Effector memory CD8-positive, alpha-beta T cell (primary cell): ENCODE results near the gene MMS19.

Source experiments
- ATAC-seq: fragments of 150-1000 bp; cut with Tn5 transposase; replicated peaks from 2 replicates; pipeline ENCODE4 v1.10.0; 2021; ENCODE audit warnings: mild to moderate bottlenecking, moderate library complexity
- DNase-seq, 3 experiments: peaks; one replicate each; pipeline ENCODE4 v3.0.0; 2021
- H3K27ac Mint-ChIP-seq, 2 donors: one replicate each; pipeline ENCODE4 v1.8.0; 2022; ENCODE audit warnings: mild to moderate bottlenecking in 2 of 2, mixed read lengths in 2 of 2, moderate library complexity in 2 of 2
- H3K27me3 Mint-ChIP-seq, 2 donors: one replicate each; pipeline ENCODE4 v1.8.0; 2022; ENCODE audit warnings: mixed read lengths in 2 of 2
- H3K36me3 Mint-ChIP-seq: one replicate; pipeline ENCODE4 v1.8.0; 2022; ENCODE audit warnings: mild to moderate bottlenecking, moderate library complexity, mixed read lengths; ENCODE audit not compliant: insufficient read depth
- H3K4me1 Mint-ChIP-seq, 2 donors: one replicate each; pipeline ENCODE4 v1.8.0; 2022; ENCODE audit warnings: low read depth in 2 of 2, mixed read lengths in 2 of 2
- H3K4me3 Mint-ChIP-seq, 2 donors: one replicate each; pipeline ENCODE4 v1.8.0; 2022; ENCODE audit warnings: mild to moderate bottlenecking in 2 of 2, mixed read lengths in 2 of 2, moderate library complexity in 2 of 2
- H3K9me3 Mint-ChIP-seq, 2 donors: one replicate each; pipeline ENCODE4 v1.8.0; 2022; ENCODE audit warnings: mixed read lengths in 2 of 2

MMS19 gene

DNA sequence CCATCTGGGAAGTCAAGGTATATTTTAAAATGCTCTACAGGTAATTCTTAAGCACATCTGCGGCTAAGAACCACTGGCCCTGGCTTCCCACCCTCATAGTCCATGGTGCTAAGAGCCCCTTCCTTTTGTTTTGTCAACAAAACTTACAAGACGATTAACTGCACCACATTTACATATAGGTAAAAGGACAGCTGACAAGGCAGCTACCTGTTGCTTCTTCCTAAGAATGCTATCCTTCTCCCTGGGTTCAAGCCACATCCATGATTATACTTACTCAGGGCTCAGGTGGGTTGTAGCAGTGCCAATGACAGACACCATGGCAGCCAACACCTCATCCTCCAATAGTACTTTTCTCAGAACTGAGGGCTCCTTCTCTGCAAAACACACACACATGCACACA is 35.9 kb downstream of the MMS19 start:
- no peaks in the 10 kb centered on the region for H3K27me3 Mint-ChIP-seq
- no peak overlapping the region for H3K27ac Mint-ChIP-seq
- ATAC-seq: no peak
- H3K4me1 Mint-ChIP-seq: peaks cover 2 to 3% of the 10 kb centered on the region in 2 donors
- H3K36me3 Mint-ChIP-seq: peaks cover 70% of the 10 kb centered on the region
- no peaks in the 10 kb centered on the region for H3K9me3 Mint-ChIP-seq
- H3K4me3 Mint-ChIP-seq: no peak overlapping the region
- no peak for DNase-seq

DNA sequence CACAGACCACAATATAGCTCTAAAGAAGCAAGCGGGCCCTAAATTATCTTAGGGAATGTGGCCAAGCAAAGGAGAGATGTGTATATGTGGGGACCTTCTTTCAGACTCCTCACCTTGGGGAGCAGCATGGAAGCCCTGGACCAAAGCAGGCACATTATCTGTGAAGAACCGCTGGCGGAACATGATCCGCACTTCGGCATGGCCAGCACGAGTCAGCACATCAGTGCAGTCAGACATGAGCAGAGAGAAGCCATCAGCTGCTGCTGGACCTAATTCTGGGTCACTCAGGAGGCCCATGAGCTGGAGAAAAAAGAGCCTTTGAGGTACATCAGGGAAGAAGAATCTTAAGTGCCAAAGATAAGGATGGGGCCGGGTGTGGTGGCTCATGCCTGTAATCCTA is 38.3 kb downstream of the MMS19 start:
- peak overlapping the region in 1 of 2 donors; percentile 86 for H3K27ac Mint-ChIP-seq

GRCh38 chr10:97459111-97459510 is 39.1 kb downstream of the MMS19 start:
- DNase-seq (no peak), ATAC-seq (no peak)
- Mint-ChIP-seq H3K27me3 (no peaks in the 10 kb centered on the region), H3K27ac (no peak overlapping the region), H3K4me3 (no peak overlapping the region), H3K4me1 (peaks cover 2 to 3% of the 10 kb centered on the region in 2 donors), H3K36me3 (peaks cover 54% of the 10 kb centered on the region), H3K9me3 (no peaks in the 10 kb centered on the region)

More for the DNA sequence above, 38.3 kb downstream of the MMS19 start:
- DNase-seq (no peak), ATAC-seq (no peak)
- H3K4me3 Mint-ChIP-seq: no peak overlapping the region
- no peaks in the 10 kb centered on the region for H3K27me3 Mint-ChIP-seq
- no peaks in the 10 kb centered on the region for H3K9me3 Mint-ChIP-seq
- H3K36me3 Mint-ChIP-seq: peaks cover 61% of the 10 kb centered on the region
- H3K4me1 Mint-ChIP-seq: peaks cover 2 to 3% of the 10 kb centered on the region in 2 donors

- Mint-ChIP-seq H3K27ac (peak overlapping the region in 1 of 2 donors; percentile 55), H3K4me1 (peaks cover 0 to 7% of the 10 kb centered on the region in 2 donors), H3K9me3 (no peaks in the 10 kb centered on the region), H3K36me3 (peaks cover 46% of the 10 kb centered on the region), H3K4me3 (no peak overlapping the region), H3K27me3 (no peaks in the 10 kb centered on the region)
- no peak for ATAC-seq
- DNase-seq: no peak
These were observed 41.5 kb downstream of the MMS19 start for GRCh38 chr10:97456686-97457065.

GRCh38 chr10:97456034-97456685 is 42.1 kb downstream of the MMS19 start:
- Mint-ChIP-seq H3K27ac (peak overlapping the region; percentile 0 to 55), H3K4me1 (peaks cover 0 to 7% of the 10 kb centered on the region in 2 donors), H3K4me3 (no peak overlapping the region), H3K36me3 (peaks cover 41% of the 10 kb centered on the region), H3K27me3 (no peaks in the 10 kb centered on the region), H3K9me3 (no peaks in the 10 kb centered on the region)
- no peak for ATAC-seq
- DNase-seq: no peak

DNA sequence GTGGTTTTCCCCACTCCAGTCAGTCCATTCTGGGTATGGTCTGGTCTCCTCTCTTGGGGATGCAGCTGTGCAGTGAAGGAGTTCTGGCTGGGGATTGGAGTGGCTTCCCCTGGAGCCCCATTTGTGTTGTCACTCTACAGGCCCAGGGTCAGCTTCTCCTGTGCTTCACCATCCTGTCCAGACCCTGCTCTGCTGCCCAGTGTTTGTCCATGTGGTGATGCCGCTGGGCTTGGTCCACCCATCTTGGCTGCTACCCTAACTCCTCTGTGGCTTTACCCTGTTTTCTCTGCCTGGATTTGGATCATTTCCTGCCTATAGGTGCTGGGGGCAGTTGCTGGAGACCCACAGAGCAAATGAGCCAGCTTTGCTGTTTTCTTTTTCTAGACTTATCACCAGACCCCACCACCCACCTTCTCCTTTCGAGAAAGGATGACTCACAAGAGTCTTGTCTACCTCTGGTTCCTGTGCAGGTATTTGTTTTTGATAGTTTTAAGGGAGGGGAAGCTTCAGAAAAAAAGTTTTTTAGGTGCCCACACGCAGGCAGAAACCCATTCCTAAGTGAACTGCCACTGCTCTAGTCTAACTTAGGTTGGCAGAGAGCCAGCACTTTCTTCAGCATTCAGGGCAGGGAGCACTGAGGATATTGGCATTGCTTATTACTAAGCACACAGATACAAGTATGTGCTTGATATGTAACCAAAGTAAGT is 43.7 kb downstream of the MMS19 start:
- H3K36me3 Mint-ChIP-seq: peaks cover 38% of the 10 kb centered on the region
- H3K27me3 Mint-ChIP-seq: no peaks in the 10 kb centered on the region
- H3K4me3 Mint-ChIP-seq: no peak overlapping the region
- peaks cover 6 to 12% of the 10 kb centered on the region in 2 donors for H3K4me1 Mint-ChIP-seq
- H3K27ac Mint-ChIP-seq: peak overlapping the region; percentile 76 to 86
- ATAC-seq (no peak), DNase-seq (no peak)
- H3K9me3 Mint-ChIP-seq: no peaks in the 10 kb centered on the region

GRCh38 chr10:97452352-97452751 is 45.9 kb downstream of the MMS19 start:
- Mint-ChIP-seq H3K27ac (peak overlapping the region in 1 of 2 donors; percentile 76), H3K27me3 (no peaks in the 10 kb centered on the region), H3K4me3 (no peak overlapping the region), H3K9me3 (no peaks in the 10 kb centered on the region), H3K36me3 (peaks cover 17% of the 10 kb centered on the region), H3K4me1 (peaks cover 11 to 18% of the 10 kb centered on the region in 2 donors)
- ATAC-seq (no peak), DNase-seq (no peak)

GRCh38 chr10:97451605-97452004 is 46.6 kb downstream of the MMS19 start:
- H3K9me3 Mint-ChIP-seq: no peaks in the 10 kb centered on the region
- H3K4me1 Mint-ChIP-seq: peaks cover 11 to 18% of the 10 kb centered on the region in 2 donors
- H3K27me3 Mint-ChIP-seq: no peaks in the 10 kb centered on the region
- no peak overlapping the region for H3K4me3 Mint-ChIP-seq
- peaks cover 12% of the 10 kb centered on the region for H3K36me3 Mint-ChIP-seq
- no peak overlapping the region for H3K27ac Mint-ChIP-seq
- DNase-seq: no peak
- ATAC-seq: no peak

DNA sequence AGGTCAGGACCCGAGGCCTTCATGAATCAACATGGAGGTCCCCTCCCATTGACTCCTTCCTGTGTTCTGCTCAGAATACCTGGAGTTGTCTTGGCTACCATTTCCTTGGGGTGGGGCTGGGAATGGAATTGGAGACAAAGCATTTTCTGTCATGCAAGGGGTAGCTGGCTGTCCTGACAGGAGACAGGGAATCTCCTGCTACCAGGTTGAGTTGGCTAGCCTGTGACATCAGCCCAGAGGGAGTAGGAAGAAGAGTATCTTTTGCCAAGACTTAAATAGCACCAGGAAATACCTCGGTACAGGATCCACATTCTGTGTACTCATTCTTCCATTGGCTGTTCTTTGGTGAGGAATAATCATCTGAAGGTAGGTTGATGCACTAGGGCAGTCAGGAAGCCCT is 47.4 kb downstream of the MMS19 start:
- peak overlapping the region in 1 of 2 donors; percentile 57 for H3K27ac Mint-ChIP-seq
- no peak for DNase-seq
- peaks cover 17 to 23% of the 10 kb centered on the region in 2 donors for H3K4me1 Mint-ChIP-seq
- no peaks in the 10 kb centered on the region for H3K9me3 Mint-ChIP-seq
- H3K36me3 Mint-ChIP-seq: peaks cover 11% of the 10 kb centered on the region
- no peak overlapping the region for H3K4me3 Mint-ChIP-seq
- ATAC-seq: no peak
- H3K27me3 Mint-ChIP-seq: no peaks in the 10 kb centered on the region

GRCh38 chr10:97445722-97446639 is 52.2 kb downstream of the MMS19 start, which contains the start of the genes EXOSC1 and ZDHHC16:
EXOSC1 (minus strand) TSS chr10:97446006; CDS start chr10:97445985, 21 bp downstream.
ZDHHC16 (plus strand) TSS chr10:97446175; CDS start chr10:97451676, 5,501 bp downstream.
- Mint-ChIP-seq H3K9me3 (no peaks in the 10 kb centered on the region), H3K36me3 (peaks cover 21% of the 10 kb centered on the region), H3K27me3 (no peaks in the 10 kb centered on the region), H3K4me1 (peaks cover 32 to 34% of the 10 kb centered on the region in 2 donors), H3K4me3 (peak within 1 kb of the TSS; percentile 99 to 100), H3K27ac (peak within 1 kb of the TSS; percentile 95 to 96)
- peak; percentile 82 to 85 (median 84) for DNase-seq
- ATAC-seq: peak; percentile 96

GRCh38 chr10:97445357-97445721 is 52.9 kb downstream of the MMS19 start:
- Mint-ChIP-seq H3K4me1 (peaks cover 26 to 32% of the 10 kb centered on the region in 2 donors), H3K9me3 (no peaks in the 10 kb centered on the region), H3K27ac (peak overlapping the region; percentile 95 to 96), H3K36me3 (peaks cover 27% of the 10 kb centered on the region), H3K4me3 (peak overlapping the region; percentile 99 to 100), H3K27me3 (no peaks in the 10 kb centered on the region)
- DNase-seq (no peak), ATAC-seq (no peak)

DNA sequence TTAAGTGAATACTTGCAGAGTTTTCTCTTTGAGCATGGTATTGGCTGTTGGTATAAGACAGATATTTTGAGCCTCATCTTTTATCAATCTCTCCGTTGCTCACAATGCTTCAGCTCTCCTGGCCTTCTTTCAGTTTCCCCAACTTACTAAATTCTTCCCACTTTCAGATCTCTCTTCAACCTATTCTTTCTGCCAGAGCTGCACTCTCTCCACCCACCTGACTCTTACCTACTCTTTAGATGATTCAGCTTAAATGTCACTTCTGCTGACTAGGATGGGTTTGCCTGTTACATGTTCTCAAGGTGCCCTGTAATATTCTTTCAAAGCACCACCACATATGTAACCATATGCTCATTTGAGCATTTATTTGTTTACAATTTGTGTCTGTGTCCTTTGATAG is 54.0 kb downstream of the MMS19 start:
- no peaks in the 10 kb centered on the region for H3K27me3 Mint-ChIP-seq
- H3K27ac Mint-ChIP-seq: peak overlapping the region; percentile 95 to 96
- H3K4me1 Mint-ChIP-seq: peaks cover 25 to 29% of the 10 kb centered on the region in 2 donors
- no peak for ATAC-seq
- H3K4me3 Mint-ChIP-seq: peak overlapping the region in 1 of 2 donors; percentile 99
- H3K9me3 Mint-ChIP-seq: no peaks in the 10 kb centered on the region
- peaks cover 37% of the 10 kb centered on the region for H3K36me3 Mint-ChIP-seq
- no peak for DNase-seq

DNA sequence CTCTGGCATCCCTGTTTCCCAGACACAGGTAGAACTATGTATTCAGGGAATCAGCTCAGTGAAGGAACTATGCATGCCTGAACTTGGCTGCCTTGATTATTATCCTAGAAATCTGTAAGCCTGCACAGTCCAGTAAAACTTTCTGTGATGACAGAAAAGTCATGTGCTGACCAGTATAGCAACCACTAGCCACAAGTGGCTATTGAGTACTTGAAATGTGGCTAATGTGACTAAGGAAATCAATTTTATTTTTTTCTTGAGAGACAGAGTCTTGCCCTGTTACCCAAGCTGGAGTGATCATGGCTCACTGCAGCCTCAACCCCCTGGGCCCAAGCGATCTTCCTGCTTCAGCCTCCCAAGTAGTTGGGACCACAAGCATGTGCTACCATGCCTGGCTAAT is 55.9 kb downstream of the MMS19 start:
- Mint-ChIP-seq H3K9me3 (no peaks in the 10 kb centered on the region), H3K27ac (no peak overlapping the region), H3K27me3 (no peaks in the 10 kb centered on the region), H3K4me1 (peaks cover 20 to 21% of the 10 kb centered on the region in 2 donors), H3K4me3 (no peak overlapping the region), H3K36me3 (peaks cover 55% of the 10 kb centered on the region)
- no peak for ATAC-seq
- no peak for DNase-seq
